ENCODE measurements around the gene TRAM2. TPM values are rescaled to one million over a fixed set of nuclear protein-coding genes. Genes with fewer than 3 reads are reported as not detected.
A peak's percentile ranks its signal among the peaks of the same experiment; 100 is the strongest.

Gene TRAM2
- total and polyA plus RNA-seq, 2 of the 4 experiments (the other 2 are of a cell fraction): 77.2 to 95.7 TPM

- Histone ChIP-seq H2AK5ac (ENCODE audit: low read depth, low read length) (peak overlapping the region; percentile 89; the same call in 1 of the 2 replicates), H3K4me2 (ENCODE audit: low read depth, low read length) (no peak overlapping the region), H3K56ac (ENCODE audit: extremely low read depth, insufficient read depth, low read length) (peak overlapping the region; percentile 26; the same call in 1 of the 2 replicates), H2AFZ (replicated peaks; ENCODE audit: low read length, poor library complexity) (no peak overlapping the region), H3K9me1 (ENCODE audit: insufficient read depth, low read length) (peaks cover 50% of the 10 kb centered on the region), H2BK15ac (ENCODE audit: low read depth, low read length) (peak overlapping the region; percentile 79; the same call in 2 of the 3 replicates), H3K18ac (ENCODE audit: low read depth, low read length) (peak overlapping the region; percentile 11), H3K79me1 (ENCODE audit: low read depth in 1 of 2, low read length in 2 of 2) (peaks cover 28 to 85% of the 10 kb centered on the region in 2 experiments), H4K20me1 (ENCODE audit: insufficient read depth, low read length) (no peaks in the 10 kb centered on the region), H3K9me3 (ENCODE audit: control insufficient read depth, insufficient read depth, low read length) (no peaks in the 10 kb centered on the region), H2BK20ac (ENCODE audit: low read depth, low read length) (peak overlapping the region; percentile 85), H3K4me3 (ENCODE audit: insufficient read depth, low read depth, low read length) (no peak overlapping the region), H3K14ac (replicated peaks; ENCODE audit: low read depth, low read length) (peak overlapping the region; percentile 94), H3K9ac (ENCODE audit: low read depth, low read length) (no peak overlapping the region), H3K4ac (ENCODE audit: low read depth, low read length) (peak overlapping the region; percentile 90), H4K5ac (ENCODE audit: low read depth, low read length) (peak overlapping the region; percentile 42; the same call in 1 of the 2 replicates), H4K8ac (ENCODE audit: low read depth in 2 of 2, low read length in 2 of 2) (peak overlapping the region; percentile 30 to 78), H3K23ac (ENCODE audit: low read depth, low read length) (0 out of 2 replicates have a peak overlapping the region, but pooled peaks have one; percentile 94), H3K36me3 (ENCODE audit: control insufficient read depth, insufficient read depth, low read length) (peaks cover 38% of the 10 kb centered on the region), H2BK120ac (ENCODE audit: low read depth, low read length) (peak overlapping the region; percentile 91), H2AK9ac (replicated peaks; ENCODE audit: low read depth, low read length, poor library complexity) (peak overlapping the region; percentile 48), H2BK5ac (ENCODE audit: low read depth, low read length, poor library complexity, severe bottlenecking) (peak overlapping the region; percentile 67), H4K91ac (ENCODE audit: insufficient read depth, low read depth, low read length) (peak overlapping the region; percentile 72), H3K27me3 (ENCODE audit: control insufficient read depth, insufficient read depth, low read length) (no peaks in the 10 kb centered on the region), H3K4me1 (ENCODE audit: control insufficient read depth, insufficient read depth, low read length) (peaks cover 22% of the 10 kb centered on the region), H3K27ac (ENCODE audit: insufficient read depth, low read length) (peak overlapping the region; percentile 19; the same call in 1 of the 2 replicates)
- in situ Hi-C loops (cut with MboI; ENCODE audit: low sequenced_read_pairs): no loop called here
- ATAC-seq (ENCODE audit: low read depth) (no peak), DNase-seq (no peak)
- ChIA-PET POLR2A (ENCODE audit: unreplicated experiment) (no interaction called here), CTCF (interaction anchor here (0.6 kb wide), 1 partner anchor 109 kb away, joined by 4 read pairs; no protein-coding TSS in a partner anchor)
- no TSS peak for BruUV-seq (replicated peaks)
- TF ChIP-seq SMC3 (IDR thresholded peaks at IDR 0.05; ENCODE audit: low read depth, low read length) (no peak), RFX5 (IDR thresholded peaks at IDR 0.05; ENCODE audit: low read depth, low read length) (no peak), USF2 (IDR thresholded peaks at IDR 0.05; ENCODE audit: low read depth, low read length) (no peak), NFE2L2 (IDR thresholded peaks at IDR 0.05; ENCODE audit: low read depth, low read length) (no peak), MAFK (IDR thresholded peaks at IDR 0.05; ENCODE audit: low read depth, low read length) (no peak), CHD1 (IDR thresholded peaks at IDR 0.05; ENCODE audit: low read depth, low read length) (no peak), MXI1 (IDR thresholded peaks at IDR 0.05; ENCODE audit: borderline replicate concordance, low read depth, low read length) (no peak), BHLHE40 (IDR thresholded peaks at IDR 0.05; ENCODE audit: low read depth, low read length) (no peak), MAZ (IDR thresholded peaks at IDR 0.05; ENCODE audit: borderline replicate concordance, low read depth, low read length) (no peak), POLR2A (IDR thresholded peaks at IDR 0.05; ENCODE audit: low read depth, low read length) (no peak), RCOR1 (IDR thresholded peaks at IDR 0.05; ENCODE audit: insufficient replicate concordance, low read length) (no peak), CTCF (conservative IDR thresholded peaks at IDR 0.05; ENCODE audit: low read depth, low read length) (no peak)
- dilution Hi-C loops (cut with HindIII; ENCODE audit: low sequenced_read_pairs, unreplicated experiment): no loop called here
- WGBS, 2 experiments (ENCODE audit: extremely low coverage in 2 of 2, insufficient read length in 1 of 2): 100% methylated on average over 3 of the region's 4 CpGs; no CpG with 5 or more reads in 1 of the 2 experiments
- intact Hi-C loops (cut with micrococcal nuclease): no loop called here
Measured at GRCh38 chr6:52531396-52531795, 45.5 kb downstream of the TRAM2 start.

Data from IMR-90 (cell line).